Parathyroid adenoma (tissue), 2 donors: ENCODE data around the gene BACE2.
"Not testable (repeated sequence)": the region's sequence is repeated elsewhere in the genome, so short reads cannot be mapped to it uniquely, and the experiment has no call there.

Source experiments
- H2AFZ ChIP-seq: fragments of 300-600 bp; sonication (generic); one replicate; pipeline ENCODE4 v1.7.0; 2017; ENCODE audit warnings: antibody characterized with exemption, mild to moderate bottlenecking
- H3K27ac ChIP-seq: fragments of 300-600 bp; sonication (generic); one replicate; pipeline ENCODE4 v1.7.0; 2017
- H3K27me3 ChIP-seq: fragments of 300-600 bp; sonication (generic); one replicate; pipeline ENCODE4 v1.7.0; 2017; ENCODE audit warnings: low read length; ENCODE audit not compliant: control insufficient read depth, insufficient read depth
- H3K36me3 ChIP-seq: fragments of 300-600 bp; sonication (generic); one replicate; pipeline ENCODE4 v1.7.0; 2017; ENCODE audit warnings: low read length; ENCODE audit not compliant: control insufficient read depth, insufficient read depth
- H3K4me1 ChIP-seq: fragments of 300-600 bp; sonication (generic); one replicate; pipeline ENCODE4 v1.7.0; 2017; ENCODE audit warnings: control low read depth
- H3K4me2 ChIP-seq: fragments of 300-600 bp; sonication (generic); one replicate; pipeline ENCODE4 v1.7.0; 2017; ENCODE audit warnings: low read length
- H3K4me3 ChIP-seq: fragments of 300-600 bp; sonication (generic); one replicate; pipeline ENCODE4 v1.7.0; 2017; ENCODE audit warnings: low read depth, low read length
- H3K79me2 ChIP-seq: fragments of 300-600 bp; sonication (generic); one replicate; pipeline ENCODE4 v1.7.0; 2017; ENCODE audit warnings: control low read depth
- H3K9ac ChIP-seq: fragments of 300-600 bp; sonication (generic); one replicate; pipeline ENCODE4 v1.7.0; 2017; ENCODE audit warnings: mild to moderate bottlenecking
- H3K9me3 ChIP-seq: fragments of 300-600 bp; sonication (generic); one replicate; pipeline ENCODE4 v1.7.0; 2017; ENCODE audit warnings: low read length; ENCODE audit not compliant: control insufficient read depth
- TF ChIP-seq, protein P1 (sequence below): fragments of 300-600 bp; sonication (generic); IDR thresholded peaks from one replicate; pipeline ENCODE4 v1.7.0; 2017; ENCODE audit warnings: antibody characterized with exemption, mild to moderate bottlenecking
- donor health status: primary hyperparathyroidism.

Gene BACE2

DNA sequence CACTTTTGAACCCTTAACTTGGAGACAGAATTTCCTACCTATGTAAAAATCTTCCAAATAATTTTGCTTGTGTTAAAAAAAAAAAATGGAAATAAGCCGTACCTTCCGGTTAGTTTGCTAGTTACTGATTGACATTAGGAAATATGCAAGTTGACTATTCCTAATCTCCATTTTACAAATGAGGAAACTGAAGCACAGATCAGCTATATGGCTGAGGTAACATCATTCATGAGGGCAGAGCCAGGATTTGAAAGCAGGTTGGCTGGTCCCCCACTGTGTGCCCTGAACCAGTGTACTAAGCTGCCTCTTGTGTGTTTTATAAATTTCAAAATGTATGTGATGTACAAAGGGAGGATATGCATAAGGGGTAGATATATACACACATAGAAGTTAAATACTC lies 29.6 kb downstream of the BACE2 start:
- TF ChIP-seq, protein P1, sequence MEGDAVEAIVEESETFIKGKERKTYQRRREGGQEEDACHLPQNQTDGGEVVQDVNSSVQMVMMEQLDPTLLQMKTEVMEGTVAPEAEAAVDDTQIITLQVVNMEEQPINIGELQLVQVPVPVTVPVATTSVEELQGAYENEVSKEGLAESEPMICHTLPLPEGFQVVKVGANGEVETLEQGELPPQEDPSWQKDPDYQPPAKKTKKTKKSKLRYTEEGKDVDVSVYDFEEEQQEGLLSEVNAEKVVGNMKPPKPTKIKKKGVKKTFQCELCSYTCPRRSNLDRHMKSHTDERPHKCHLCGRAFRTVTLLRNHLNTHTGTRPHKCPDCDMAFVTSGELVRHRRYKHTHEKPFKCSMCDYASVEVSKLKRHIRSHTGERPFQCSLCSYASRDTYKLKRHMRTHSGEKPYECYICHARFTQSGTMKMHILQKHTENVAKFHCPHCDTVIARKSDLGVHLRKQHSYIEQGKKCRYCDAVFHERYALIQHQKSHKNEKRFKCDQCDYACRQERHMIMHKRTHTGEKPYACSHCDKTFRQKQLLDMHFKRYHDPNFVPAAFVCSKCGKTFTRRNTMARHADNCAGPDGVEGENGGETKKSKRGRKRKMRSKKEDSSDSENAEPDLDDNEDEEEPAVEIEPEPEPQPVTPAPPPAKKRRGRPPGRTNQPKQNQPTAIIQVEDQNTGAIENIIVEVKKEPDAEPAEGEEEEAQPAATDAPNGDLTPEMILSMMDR: no peak
- Histone ChIP-seq H3K36me3 (no peaks in the 10 kb centered on the region), H3K4me3 (no peak overlapping the region), H3K27ac (no peak overlapping the region), H3K4me1 (no peaks in the 10 kb centered on the region), H3K9me3 (no peaks in the 10 kb centered on the region), H2AFZ (no peak overlapping the region), H3K4me2 (no peak overlapping the region), H3K9ac (no peak overlapping the region), H3K79me2 (no peaks in the 10 kb centered on the region), H3K27me3 (no peaks in the 10 kb centered on the region)

DNA sequence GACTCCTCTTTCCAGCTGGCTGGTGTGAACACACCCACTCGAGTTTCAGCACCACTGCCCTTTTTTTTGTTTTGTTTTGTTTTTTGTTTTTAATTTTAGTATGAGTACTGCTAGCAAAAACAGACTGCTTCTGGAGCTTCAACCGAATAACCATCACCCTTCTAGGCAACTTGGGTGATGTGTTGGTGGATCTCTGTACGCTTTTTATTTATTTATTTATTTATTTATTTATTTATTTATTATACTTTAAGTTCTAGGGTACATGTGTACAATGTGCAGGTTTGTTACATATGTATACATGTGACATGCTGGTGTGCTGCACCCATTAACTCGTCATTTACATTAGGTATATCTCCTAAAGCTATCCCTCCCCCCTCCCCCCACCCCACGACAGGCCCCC lies 30.7 kb downstream of the BACE2 start:
- H3K4me1 ChIP-seq, H3K27me3 ChIP-seq, H2AFZ ChIP-seq, H3K9ac ChIP-seq, H3K4me3 ChIP-seq, H3K27ac ChIP-seq, H3K4me2 ChIP-seq, H3K36me3 ChIP-seq, H3K9me3 ChIP-seq, H3K79me2 ChIP-seq: not testable (repeated sequence)

DNA sequence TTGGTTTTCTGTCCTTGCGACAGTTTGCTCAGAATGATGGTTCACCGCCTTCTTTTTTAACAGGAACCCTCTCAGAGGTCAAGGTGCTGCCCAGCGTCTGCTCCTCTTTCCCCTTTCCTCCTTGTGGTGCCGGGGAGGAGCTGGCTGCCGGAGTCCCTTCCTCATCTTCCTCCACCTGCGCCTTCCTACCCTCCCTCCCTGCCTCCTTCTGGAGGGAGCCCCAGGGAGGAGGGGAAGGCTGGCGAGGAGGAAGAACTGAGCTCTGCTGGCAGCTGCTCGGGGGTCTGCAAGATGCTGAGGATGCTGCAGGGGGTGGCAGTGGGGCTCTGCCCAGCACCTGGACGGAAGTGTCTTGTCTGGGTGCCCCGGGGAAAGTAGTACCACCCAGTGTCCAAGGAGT lies 31.2 kb downstream of the BACE2 start:
- TF ChIP-seq, protein P1: no peak
- Histone ChIP-seq H3K36me3 (no peaks in the 10 kb centered on the region), H3K9me3 (no peaks in the 10 kb centered on the region), H2AFZ (no peak overlapping the region), H3K4me2 (no peak overlapping the region), H3K4me3 (no peak overlapping the region), H3K79me2 (no peaks in the 10 kb centered on the region), H3K9ac (no peak overlapping the region), H3K4me1 (no peaks in the 10 kb centered on the region), H3K27ac (no peak overlapping the region), H3K27me3 (no peaks in the 10 kb centered on the region)

DNA sequence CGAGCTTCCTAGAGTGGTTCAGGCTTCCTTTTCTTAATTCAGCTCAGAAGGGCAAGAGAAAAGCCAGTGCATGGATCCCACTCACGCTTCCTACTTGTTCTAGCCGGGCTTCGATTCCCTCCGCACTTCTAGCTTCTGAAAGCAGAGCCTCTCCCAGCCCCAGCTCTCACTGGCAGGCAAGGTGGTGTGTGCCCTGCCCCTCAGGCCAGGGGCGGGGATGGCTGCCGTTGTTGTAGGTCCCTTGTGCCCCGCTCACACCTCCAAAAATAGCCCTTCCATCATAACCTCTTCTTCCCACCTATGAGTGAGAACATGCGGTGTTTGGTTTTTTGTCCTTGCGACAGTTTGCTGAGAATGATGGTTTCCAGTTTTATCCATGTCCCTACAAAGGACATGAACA lies 31.6 kb downstream of the BACE2 start:
- Histone ChIP-seq H3K4me3 (no peak overlapping the region), H3K4me2 (no peak overlapping the region), H2AFZ (no peak overlapping the region), H3K27me3 (no peaks in the 10 kb centered on the region), H3K9me3 (no peaks in the 10 kb centered on the region), H3K4me1 (no peaks in the 10 kb centered on the region), H3K36me3 (no peaks in the 10 kb centered on the region), H3K9ac (no peak overlapping the region), H3K27ac (no peak overlapping the region), H3K79me2 (no peaks in the 10 kb centered on the region)
- TF ChIP-seq, protein P1: no peak

GRCh38 chr21:41201385-41201784 lies 33.4 kb downstream of the BACE2 start:
- TF ChIP-seq, protein P1: no peak
- no peaks in the 10 kb centered on the region for H3K9me3 ChIP-seq
- H3K4me3 ChIP-seq: no peak overlapping the region
- no peak overlapping the region for H3K27ac ChIP-seq
- H3K36me3 ChIP-seq: no peaks in the 10 kb centered on the region
- no peak overlapping the region for H3K4me2 ChIP-seq
- no peaks in the 10 kb centered on the region for H3K27me3 ChIP-seq
- no peak overlapping the region for H3K9ac ChIP-seq
- no peak overlapping the region for H2AFZ ChIP-seq
- H3K79me2 ChIP-seq: no peaks in the 10 kb centered on the region
- no peaks in the 10 kb centered on the region for H3K4me1 ChIP-seq
